Trophoblast cell (in vitro differentiated cells and primary cell): Measurements from ENCODE around the gene ERFL.

ENCODE experiments used
- DNase-seq, 2 donors: peaks; one replicate each; pipeline ENCODE4 v3.0.0-alpha.2; 2016
- H2AFZ ChIP-seq: 2 replicates; pipeline ENCODE4 v1.6.1; 2013; ENCODE audit warnings: low read length, moderate library complexity, mild to moderate bottlenecking; ENCODE audit not compliant: insufficient read depth, poor library complexity
- H2AK5ac ChIP-seq: 2 replicates; pipeline ENCODE4 v1.6.1; 2013; ENCODE audit warnings: mild to moderate bottlenecking, low read length
- H2BK120ac ChIP-seq: 2 replicates; pipeline ENCODE4 v1.6.1; 2013; ENCODE audit warnings: low read length, mild to moderate bottlenecking, moderate library complexity; ENCODE audit not compliant: insufficient read depth, poor library complexity
- H2BK12ac ChIP-seq: 2 replicates; pipeline ENCODE4 v1.6.1; 2013; ENCODE audit warnings: mild to moderate bottlenecking, low read length, moderate library complexity
- H2BK5ac ChIP-seq: 2 replicates; pipeline ENCODE4 v1.6.1; 2013; ENCODE audit warnings: low read length, low read depth, moderate library complexity, mild to moderate bottlenecking; ENCODE audit not compliant: poor library complexity
- H3K14ac ChIP-seq: 2 replicates; pipeline ENCODE4 v1.6.1; 2013; ENCODE audit warnings: mild to moderate bottlenecking, low read length
- H3K18ac ChIP-seq: 2 replicates; pipeline ENCODE4 v1.6.1; 2013; ENCODE audit warnings: mild to moderate bottlenecking, low read length
- H3K23ac ChIP-seq: 2 replicates; pipeline ENCODE4 v1.6.1; 2013; ENCODE audit warnings: low read length
- H3K27ac ChIP-seq: 2 replicates; pipeline ENCODE4 v1.5.1; 2013; ENCODE audit warnings: low read depth, mild to moderate bottlenecking, inconsistent platforms, low read length, moderate library complexity
- H3K27me3 ChIP-seq: 2 replicates; pipeline ENCODE4 v1.6.1; 2013; ENCODE audit warnings: inconsistent platforms, mild to moderate bottlenecking, low read length, moderate library complexity; ENCODE audit not compliant: insufficient read depth
- H3K36me3 ChIP-seq, 2 experiments: 1 replicate in 1 of 2; 2 replicates in 1 of 2; pipeline ENCODE4 v1.6.1; 2013; ENCODE audit warnings: low read length in 2 of 2, mild to moderate bottlenecking in 2 of 2, moderate library complexity in 1 of 2; ENCODE audit not compliant: insufficient read depth in 2 of 2, control insufficient read depth in 1 of 2
- H3K4ac ChIP-seq: 2 replicates; pipeline ENCODE4 v1.6.1; 2013; ENCODE audit warnings: low read depth, mild to moderate bottlenecking, low read length, moderate library complexity
- H3K4me1 ChIP-seq, 2 experiments: 1 replicate in 1 of 2; 2 replicates in 1 of 2; pipeline ENCODE4 v1.6.1; 2013; ENCODE audit warnings: low read length in 2 of 2, mild to moderate bottlenecking in 2 of 2, moderate library complexity in 1 of 2; ENCODE audit not compliant: insufficient read depth in 2 of 2, control insufficient read depth in 1 of 2
- H3K4me2 ChIP-seq: 2 replicates; pipeline ENCODE4 v1.6.1; 2013; ENCODE audit warnings: inconsistent platforms, mild to moderate bottlenecking, low read length, moderate library complexity
- H3K4me3 ChIP-seq: 2 replicates; pipeline ENCODE4 v1.5.1; 2013; ENCODE audit warnings: mild to moderate bottlenecking, low read depth, low read length, inconsistent platforms
- H3K79me1 ChIP-seq: one replicate; pipeline ENCODE4 v1.6.1; 2013; ENCODE audit warnings: low read length
- H3K79me2 ChIP-seq: 2 replicates; pipeline ENCODE4 v1.6.1; 2013; ENCODE audit warnings: low read length, mild to moderate bottlenecking; ENCODE audit not compliant: control insufficient read depth, insufficient read depth, poor library complexity
- H3K9ac ChIP-seq: 2 replicates; pipeline ENCODE4 v1.6.1; 2013; ENCODE audit warnings: mild to moderate bottlenecking, low read length
- H3K9me3 ChIP-seq: 2 replicates; pipeline ENCODE4 v1.6.1; 2013; ENCODE audit warnings: low read depth, mild to moderate bottlenecking, control low read depth, inconsistent platforms, low read length; ENCODE audit not compliant: insufficient read depth
- H4K12ac ChIP-seq: 2 replicates; pipeline ENCODE4 v1.6.1; 2013; ENCODE audit warnings: low read depth, mild to moderate bottlenecking, low read length, moderate library complexity
- H4K8ac ChIP-seq: 2 replicates; pipeline ENCODE4 v1.6.1; 2013; ENCODE audit warnings: low read depth, mild to moderate bottlenecking, low read length, moderate library complexity
- H4K91ac ChIP-seq: one replicate; pipeline ENCODE4 v1.6.1; 2013; ENCODE audit warnings: low read depth, mild to moderate bottlenecking, low read length, moderate library complexity
- WGBS: extraction: QIAGEN DNeasy Blood & Tissue Kit; methylation state at CpG from one replicate; pipeline ENCODE4 v1.1.7; 2013; ENCODE audit warnings: missing lambda C conversion rate; ENCODE audit not compliant: insufficient read length, insufficient coverage; ENCODE audit errors: extremely low coverage; 5-methylcytosine and 5-hydroxymethylcytosine counted together

The ERFL gene

DNA sequence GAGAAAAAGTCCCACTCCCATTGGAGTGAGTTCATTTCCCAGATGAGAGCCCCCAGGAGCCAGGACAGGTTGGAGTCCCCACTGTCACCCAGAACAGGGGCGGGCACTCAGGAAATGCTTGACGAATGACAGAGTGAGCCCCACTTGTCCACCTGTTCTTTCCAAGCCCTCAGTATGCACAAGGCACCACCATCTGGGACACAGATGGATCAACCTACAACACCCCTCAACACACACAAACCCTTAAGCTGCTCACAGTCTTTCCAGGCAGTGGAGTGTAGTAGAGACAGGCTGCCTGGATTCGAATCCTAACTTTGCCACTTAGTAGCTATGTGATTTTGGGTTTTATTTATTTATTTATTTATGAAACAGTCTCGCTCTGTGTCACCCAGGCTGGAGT is 37.3 kb downstream of the ERFL start:
- no peak overlapping the region for H3K4me2 ChIP-seq
- no peak overlapping the region for H3K23ac ChIP-seq
- H4K8ac ChIP-seq = no peak overlapping the region
- no peak overlapping the region for H3K4ac ChIP-seq
- no peak for DNase-seq
- H4K12ac ChIP-seq = no peak overlapping the region
- no peak overlapping the region for H3K9ac ChIP-seq
- H3K4me3 ChIP-seq = no peak overlapping the region
- no peak overlapping the region for H2BK120ac ChIP-seq
- peaks cover 9 to 12% of the 10 kb centered on the region in 2 experiments for H3K4me1 ChIP-seq
- H2BK5ac ChIP-seq = no peak overlapping the region
- H3K79me1 ChIP-seq = peaks cover 3% of the 10 kb centered on the region
- no peak overlapping the region for H2AFZ ChIP-seq
- H3K36me3 ChIP-seq = peaks cover 50% of the 10 kb centered on the region in 2 experiments
- no peak overlapping the region for H2AK5ac ChIP-seq
- H2BK12ac ChIP-seq = no peak overlapping the region
- H3K79me2 ChIP-seq = no peaks in the 10 kb centered on the region
- WGBS = no CpG with 5 or more reads among the region's 4 CpGs
- H3K27me3 ChIP-seq = no peaks in the 10 kb centered on the region
- no peak overlapping the region for H3K27ac ChIP-seq
- no peak overlapping the region for H3K14ac ChIP-seq
- H4K91ac ChIP-seq = no peak overlapping the region
- no peak overlapping the region for H3K18ac ChIP-seq
- no peaks in the 10 kb centered on the region for H3K9me3 ChIP-seq

DNA sequence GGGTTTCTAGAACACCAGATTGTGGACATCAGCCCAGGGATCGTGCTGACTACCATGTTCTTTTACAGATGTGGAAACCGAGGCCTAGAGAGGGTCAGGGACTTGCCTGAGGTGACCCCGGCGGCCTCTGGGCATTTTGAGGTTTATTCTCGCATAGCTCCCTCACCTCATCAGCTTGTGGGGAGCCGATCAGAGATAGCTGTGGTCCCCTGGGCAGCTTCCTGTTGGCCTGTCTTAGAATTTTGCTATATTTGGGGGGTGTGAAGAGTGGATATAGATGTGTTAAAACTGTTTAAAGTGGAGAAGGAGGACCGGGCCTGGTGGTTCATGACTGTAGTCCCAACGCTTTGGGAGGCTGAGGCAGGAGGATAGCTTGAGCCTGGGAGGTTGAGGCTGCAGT is 38.4 kb downstream of the ERFL start:
- H2BK120ac ChIP-seq = no peak overlapping the region
- H2BK12ac ChIP-seq = no peak overlapping the region
- no peaks in the 10 kb centered on the region for H3K27me3 ChIP-seq
- H3K79me1 ChIP-seq = peaks cover 3% of the 10 kb centered on the region
- WGBS = no CpG with 5 or more reads among the region's 8 CpGs
- no peak overlapping the region for H3K23ac ChIP-seq
- no peak overlapping the region for H4K12ac ChIP-seq
- no peak overlapping the region for H3K27ac ChIP-seq
- H4K91ac ChIP-seq = no peak overlapping the region
- H3K4me1 ChIP-seq = peaks cover 11 to 13% of the 10 kb centered on the region in 2 experiments
- H2AK5ac ChIP-seq = no peak overlapping the region
- H3K36me3 ChIP-seq = peaks cover 39 to 40% of the 10 kb centered on the region in 2 experiments
- H3K9ac ChIP-seq = no peak overlapping the region
- no peak overlapping the region for H2AFZ ChIP-seq
- no peak overlapping the region for H3K4me3 ChIP-seq
- no peak overlapping the region for H4K8ac ChIP-seq
- H2BK5ac ChIP-seq = no peak overlapping the region
- no peak for DNase-seq
- no peak overlapping the region for H3K4me2 ChIP-seq
- H3K9me3 ChIP-seq = no peaks in the 10 kb centered on the region
- no peak overlapping the region for H3K14ac ChIP-seq
- no peak overlapping the region for H3K4ac ChIP-seq
- no peak overlapping the region for H3K18ac ChIP-seq
- H3K79me2 ChIP-seq = no peaks in the 10 kb centered on the region

DNA sequence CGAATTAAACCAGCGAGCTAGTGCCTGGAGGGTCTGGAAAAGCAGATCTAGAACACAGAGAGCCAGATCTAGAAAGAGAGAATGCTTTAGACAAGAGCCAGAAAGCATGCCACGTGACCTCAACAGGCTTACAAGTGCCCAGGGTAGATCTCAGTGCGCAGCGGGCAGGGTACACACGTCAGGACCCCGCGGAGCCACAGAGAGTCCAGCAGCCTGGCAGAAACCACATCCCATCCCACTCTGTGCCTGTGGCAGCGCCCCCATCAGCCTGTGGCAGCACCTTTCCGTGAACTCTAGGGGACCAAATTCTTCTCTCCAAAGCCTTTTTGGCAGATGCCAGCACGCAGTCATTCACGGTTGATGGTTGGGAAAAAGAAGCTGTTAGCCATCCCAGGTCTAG is 39.3 kb downstream of the ERFL start:
- no peak overlapping the region for H4K91ac ChIP-seq
- no peaks in the 10 kb centered on the region for H3K9me3 ChIP-seq
- no peak overlapping the region for H3K27ac ChIP-seq
- H2BK5ac ChIP-seq = no peak overlapping the region
- peaks cover 29 to 31% of the 10 kb centered on the region in 2 experiments for H3K36me3 ChIP-seq
- peaks cover 15 to 17% of the 10 kb centered on the region in 2 experiments for H3K4me1 ChIP-seq
- no peak overlapping the region for H3K18ac ChIP-seq
- H3K27me3 ChIP-seq = no peaks in the 10 kb centered on the region
- H2BK12ac ChIP-seq = no peak overlapping the region
- H3K79me1 ChIP-seq = peaks cover 7% of the 10 kb centered on the region
- no peak overlapping the region for H3K14ac ChIP-seq
- H4K8ac ChIP-seq = no peak overlapping the region
- H2AK5ac ChIP-seq = no peak overlapping the region
- H3K9ac ChIP-seq = no peak overlapping the region
- H3K79me2 ChIP-seq = peaks cover 5% of the 10 kb centered on the region
- H4K12ac ChIP-seq = no peak overlapping the region
- no peak for DNase-seq
- H3K4me2 ChIP-seq = no peak overlapping the region
- H3K23ac ChIP-seq = no peak overlapping the region
- no peak overlapping the region for H2AFZ ChIP-seq
- no CpG with 5 or more reads among the region's 12 CpGs for WGBS
- H3K4ac ChIP-seq = no peak overlapping the region
- H3K4me3 ChIP-seq = no peak overlapping the region
- H2BK120ac ChIP-seq = no peak overlapping the region

DNA sequence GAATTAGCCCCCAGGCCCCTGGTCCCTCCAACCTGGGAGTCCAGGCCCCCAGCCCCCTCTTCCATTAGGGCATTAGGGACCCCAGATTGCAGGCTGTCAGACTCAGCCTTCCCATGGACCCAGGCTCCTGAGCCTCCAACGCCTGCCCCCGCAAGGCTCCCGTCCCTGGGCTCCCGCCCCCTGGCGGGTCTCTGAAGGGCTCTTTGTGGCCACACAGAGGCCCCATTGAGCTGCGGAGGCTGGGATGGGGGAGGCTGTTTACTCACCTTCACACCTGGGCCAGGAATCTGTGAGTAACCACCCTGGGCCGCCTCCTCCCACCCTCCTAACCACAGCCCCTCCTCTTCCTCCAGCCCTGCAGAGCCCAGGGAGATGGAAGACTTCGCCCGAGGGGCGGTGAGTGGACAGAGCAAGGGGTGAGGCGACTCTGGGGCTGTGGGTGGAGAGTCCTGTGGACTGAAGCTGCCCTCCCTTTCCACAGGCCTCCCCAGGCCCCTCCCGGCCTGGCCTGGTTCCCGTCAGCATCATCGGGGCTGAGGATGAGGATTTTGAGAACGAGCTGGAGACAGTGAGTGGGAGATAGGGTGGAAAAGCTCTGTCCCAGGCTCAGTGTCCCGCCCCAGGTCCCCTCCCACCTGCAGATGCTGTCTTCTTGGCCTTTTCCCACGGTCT is 40.4 kb downstream of the ERFL start:
- peak overlapping the region; percentile 34 for H4K12ac ChIP-seq
- H3K18ac ChIP-seq = no peak overlapping the region
- peak overlapping the region; percentile 59 for H4K91ac ChIP-seq
- H3K36me3 ChIP-seq = peaks cover 26 to 31% of the 10 kb centered on the region in 2 experiments
- WGBS = no CpG with 5 or more reads among the region's 17 CpGs
- H3K79me1 ChIP-seq = peaks cover 13% of the 10 kb centered on the region
- H2BK120ac ChIP-seq = no peak overlapping the region
- no peak overlapping the region for H2AK5ac ChIP-seq
- peaks cover 15 to 17% of the 10 kb centered on the region in 2 experiments for H3K4me1 ChIP-seq
- peak overlapping the region; percentile 30 for H3K4ac ChIP-seq
- no peak overlapping the region for H3K4me3 ChIP-seq
- H3K79me2 ChIP-seq = peaks cover 9% of the 10 kb centered on the region
- peak overlapping the region; percentile 10 for H3K14ac ChIP-seq
- no peak overlapping the region for H3K9ac ChIP-seq
- no peaks in the 10 kb centered on the region for H3K9me3 ChIP-seq
- peak overlapping the region; percentile 30 for H3K27ac ChIP-seq
- peak overlapping the region; percentile 39 for H4K8ac ChIP-seq
- H2BK12ac ChIP-seq = no peak overlapping the region
- peak overlapping the region; percentile 32 for H3K4me2 ChIP-seq
- H3K27me3 ChIP-seq = no peaks in the 10 kb centered on the region
- H2AFZ ChIP-seq = no peak overlapping the region
- H3K23ac ChIP-seq = no peak overlapping the region
- no peak overlapping the region for H2BK5ac ChIP-seq
- DNase-seq = peak; percentile 74 to 91
